Endothelial cell (in vitro differentiated cells): ENCODE measurements around the gene CMAS. TPM values are rescaled to one million over a fixed set of nuclear protein-coding genes. Genes with fewer than 3 reads are reported as not detected.
"Not testable (repeated sequence)": the region's sequence is repeated elsewhere in the genome, so short reads cannot be mapped to it uniquely, and the experiment has no call there.

Source experiments
- DNase-seq: peaks from one replicate; pipeline ENCODE4 v3.0.0; 2021; ENCODE audit warnings: low spot score
- H3K27ac Mint-ChIP-seq: one replicate; pipeline ENCODE4 v1.8.0; 2021; ENCODE audit warnings: mixed read lengths, inconsistent platforms; ENCODE audit not compliant: unreplicated experiment
- H3K27me3 Mint-ChIP-seq: one replicate; pipeline ENCODE4 v1.8.0; 2021; ENCODE audit warnings: mild to moderate bottlenecking, moderate library complexity, mixed read lengths, inconsistent platforms; ENCODE audit not compliant: unreplicated experiment
- H3K36me3 Mint-ChIP-seq: one replicate; pipeline ENCODE4 v1.8.0; 2021; ENCODE audit warnings: mild to moderate bottlenecking, low read depth, mixed read lengths, inconsistent platforms; ENCODE audit not compliant: unreplicated experiment
- H3K4me1 Mint-ChIP-seq: one replicate; pipeline ENCODE4 v1.8.0; 2021; ENCODE audit warnings: mild to moderate bottlenecking, mixed read lengths, inconsistent platforms; ENCODE audit not compliant: unreplicated experiment
- H3K4me3 Mint-ChIP-seq: one replicate; pipeline ENCODE4 v1.8.0; 2021; ENCODE audit warnings: mild to moderate bottlenecking, mixed read lengths, inconsistent platforms; ENCODE audit not compliant: unreplicated experiment
- H3K9me3 Mint-ChIP-seq: one replicate; pipeline ENCODE4 v1.8.0; 2021; ENCODE audit warnings: mixed read lengths, inconsistent platforms; ENCODE audit not compliant: unreplicated experiment
- CTCF ChIP-seq: fragments of 200-600 bp; sonication (generic); IDR thresholded peaks from one replicate; pipeline ENCODE4 v1.5.0; 2021; ENCODE audit warnings: antibody characterized with exemption; ENCODE audit not compliant: unreplicated experiment
- total RNA-seq: library from RNA; stranded (reverse); fragmentation: NEBNext Ultra II Directional; extraction: Animal tissue kit (Norgen Biotek cat#: 25700); gene quantifications from one replicate; pipeline ENCODE4 v1.2.1, GENCODE V29; 2021; ENCODE audit not compliant: unreplicated experiment

The CMAS gene
- total RNA-seq, 1 donor from 2014 or later = 26.5 TPM

- H3K4me3 Mint-ChIP-seq = no peak overlapping the region
- no peaks in the 10 kb centered on the region for H3K27me3 Mint-ChIP-seq
- H3K4me1 Mint-ChIP-seq = no peaks in the 10 kb centered on the region
- H3K27ac Mint-ChIP-seq = no peak overlapping the region
- H3K9me3 Mint-ChIP-seq = no peaks in the 10 kb centered on the region
- DNase-seq = no peak
- H3K36me3 Mint-ChIP-seq = no peaks in the 10 kb centered on the region
- TF ChIP-seq CTCF = no peak
Measured at GRCh38 chr12:22089486-22089885, 43.5 kb downstream of the CMAS start.

GRCh38 chr12:22099062-22099461 lies 53.0 kb downstream of the CMAS start:
- not testable (repeated sequence) for H3K4me3 Mint-ChIP-seq, H3K4me1 Mint-ChIP-seq, H3K36me3 Mint-ChIP-seq, H3K27me3 Mint-ChIP-seq, DNase-seq, H3K9me3 Mint-ChIP-seq, H3K27ac Mint-ChIP-seq

- TF ChIP-seq CTCF = peak; percentile 49
- no peak overlapping the region for H3K27ac Mint-ChIP-seq
- no peak overlapping the region for H3K4me3 Mint-ChIP-seq
- no peaks in the 10 kb centered on the region for H3K4me1 Mint-ChIP-seq
- H3K36me3 Mint-ChIP-seq = no peaks in the 10 kb centered on the region
- H3K9me3 Mint-ChIP-seq = no peaks in the 10 kb centered on the region
- H3K27me3 Mint-ChIP-seq = no peaks in the 10 kb centered on the region
- DNase-seq = peak; percentile 53
Measured at GRCh38 chr12:22100958-22101748, 55.1 kb downstream of the CMAS start.

GRCh38 chr12:22101749-22102243 lies 55.8 kb downstream of the CMAS start:
- no peak for DNase-seq
- H3K4me1 Mint-ChIP-seq = no peaks in the 10 kb centered on the region
- no peaks in the 10 kb centered on the region for H3K36me3 Mint-ChIP-seq
- no peaks in the 10 kb centered on the region for H3K27me3 Mint-ChIP-seq
- no peak overlapping the region for H3K27ac Mint-ChIP-seq
- H3K9me3 Mint-ChIP-seq = no peaks in the 10 kb centered on the region
- no peak for TF ChIP-seq CTCF
- H3K4me3 Mint-ChIP-seq = no peak overlapping the region

GRCh38 chr12:22103418-22103817 lies 57.4 kb downstream of the CMAS start:
- H3K36me3 Mint-ChIP-seq = no peaks in the 10 kb centered on the region
- H3K27me3 Mint-ChIP-seq = no peaks in the 10 kb centered on the region
- DNase-seq = no peak
- no peak overlapping the region for H3K27ac Mint-ChIP-seq
- no peak for TF ChIP-seq CTCF
- H3K4me1 Mint-ChIP-seq = no peaks in the 10 kb centered on the region
- H3K4me3 Mint-ChIP-seq = no peak overlapping the region
- no peaks in the 10 kb centered on the region for H3K9me3 Mint-ChIP-seq
